Measurements from ENCODE around the gene INCA1.

GRCh38 chr17:4966844-4967538 lies 30.3 kb downstream of the INCA1 start:
- TF ChIP-seq YY1 (IDR thresholded peaks at IDR 0.05; ENCODE audit: insufficient read depth, insufficient read length) (no peak), SUZ12 (IDR thresholded peaks at IDR 0.05; ENCODE audit: extremely low read depth, insufficient read depth, insufficient read length) (no peak), ZNF274 (IDR thresholded peaks at IDR 0.05; ENCODE audit: low read depth, low read length) (no peak)
